Aorta (tissue), 5 donors: ENCODE measurements around the gene FGF12. TPM values are rescaled to one million over a fixed set of nuclear protein-coding genes. Genes with fewer than 3 reads are reported as not detected.

ENCODE experiments used
- ATAC-seq: fragments of 200-7000 bp; cut with Tn5 transposase; one replicate; pipeline ENCODE4 v1.9.1; 2022; ENCODE audit warnings: moderate library complexity; ENCODE audit not compliant: low FRiP score
- DNase-seq, 2 donors: peaks; one replicate each; pipeline ENCODE4 v3.0.0-alpha.2; 2020
- H3K27ac ChIP-seq, 2 donors: one replicate each; pipeline ENCODE4 v1.5.1; 2013; ENCODE audit warnings: low read length in 2 of 2, mild to moderate bottlenecking in 2 of 2, moderate library complexity in 2 of 2, control low read depth in 1 of 2, inconsistent platforms in 1 of 2, low read depth in 1 of 2
- H3K27me3 ChIP-seq, 2 donors: one replicate each; pipeline ENCODE4 v1.6.1; 2013; ENCODE audit warnings: control low read depth in 1 of 2, low read length in 1 of 2, mild to moderate bottlenecking in 1 of 2, moderate library complexity in 1 of 2; ENCODE audit not compliant: insufficient read depth in 2 of 2, control insufficient read depth in 1 of 2
- H3K36me3 ChIP-seq, 2 donors: one replicate each; pipeline ENCODE4 v1.6.1; 2013; ENCODE audit warnings: control low read depth in 1 of 2, low read length in 1 of 2, mild to moderate bottlenecking in 1 of 2; ENCODE audit not compliant: insufficient read depth in 2 of 2, control insufficient read depth in 1 of 2
- H3K4me1 ChIP-seq, 2 donors: one replicate each; pipeline ENCODE4 v1.6.1; 2013; ENCODE audit warnings: low read length in 2 of 2, control low read depth in 1 of 2, mild to moderate bottlenecking in 1 of 2, moderate library complexity in 1 of 2; ENCODE audit not compliant: insufficient read depth in 2 of 2, control insufficient read depth in 1 of 2
- H3K4me3 ChIP-seq, 2 donors: one replicate each; pipeline ENCODE4 v1.5.1; 2013; ENCODE audit warnings: low read length in 2 of 2, control low read depth in 1 of 2, mild to moderate bottlenecking in 1 of 2
- H3K9me3 ChIP-seq: one replicate; pipeline ENCODE4 v1.6.1; 2013; ENCODE audit warnings: mild to moderate bottlenecking, low read length; ENCODE audit not compliant: control insufficient read depth
- WGBS, 2 donors: extraction: QIAGEN DNeasy Blood & Tissue Kit; methylation state at CpG; one replicate each; pipeline ENCODE4 v1.1.7; 2013; 5-methylcytosine and 5-hydroxymethylcytosine counted together
- intact Hi-C, 2 donors: fragments of 100-400 bp; cut with DNase I; formaldehyde crosslinking; loops; one replicate each; pipeline versions ENCODE4 v1.14.2 to v1.15.0; 2022
- polyA plus RNA-seq, 2 donors: library from polyadenylated mRNA; stranded (reverse); fragments of 200-250 nt; gene quantifications; one replicate each; pipeline ENCODE4 v1.2.3, GENCODE V29; 2013
- total RNA-seq, 2 donors: library from RNA; stranded (reverse); fragmentation: NEBNext Ultra II Directional; extraction: Animal tissue kit (Norgen Biotek cat#: 25700); gene quantifications; one replicate each; pipeline ENCODE4 v1.2.1, GENCODE V29; 2021
- donor health status: healthy with polysubstance abuse.
- donor health status: Bipolar disorder and iron deficiency.
- donor health status: DM: no; HTN: no; CAD: no.
- donor health status: DM: no; HTN: no; CAD: no.
- donor health status: DM: yes; HTN: yes; CAD: no.

Gene FGF12
- total and polyA plus RNA-seq, 4 donors, result 0.05 to 1.2 (median 0.96) TPM

DNA sequence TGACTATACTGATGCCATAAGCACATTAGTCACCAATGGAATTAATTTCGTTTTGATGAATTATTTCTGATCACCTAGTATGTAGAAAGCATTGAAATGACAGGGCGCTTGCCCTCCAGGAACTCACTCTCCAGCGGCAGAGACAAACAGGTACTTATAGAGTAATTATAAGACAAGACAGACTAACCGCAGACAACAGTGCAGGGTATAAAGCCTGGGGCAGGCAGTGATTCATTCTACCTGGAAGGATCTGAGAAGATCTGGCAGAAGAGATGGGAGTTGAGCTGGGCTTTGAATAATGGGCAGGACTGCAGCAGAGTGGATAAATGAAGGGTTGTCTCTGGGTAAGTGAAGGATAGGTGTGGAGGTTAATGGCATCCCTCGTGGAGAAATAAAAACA lies 331.8 kb downstream of the FGF12 start:
- no peaks in the 10 kb centered on the region for H3K9me3 ChIP-seq
- H3K36me3 ChIP-seq, result no peaks in the 10 kb centered on the region
- H3K4me3 ChIP-seq, result no peak overlapping the region
- no peak overlapping the region for H3K27ac ChIP-seq
- no peak for DNase-seq
- no peaks in the 10 kb centered on the region for H3K4me1 ChIP-seq
- no peak for ATAC-seq
- intact Hi-C loops, result no loop called here
- no peaks in the 10 kb centered on the region for H3K27me3 ChIP-seq
- WGBS, 2 donors, result 82 to 84% methylated on average over 5 of the region's 5 CpGs

DNA sequence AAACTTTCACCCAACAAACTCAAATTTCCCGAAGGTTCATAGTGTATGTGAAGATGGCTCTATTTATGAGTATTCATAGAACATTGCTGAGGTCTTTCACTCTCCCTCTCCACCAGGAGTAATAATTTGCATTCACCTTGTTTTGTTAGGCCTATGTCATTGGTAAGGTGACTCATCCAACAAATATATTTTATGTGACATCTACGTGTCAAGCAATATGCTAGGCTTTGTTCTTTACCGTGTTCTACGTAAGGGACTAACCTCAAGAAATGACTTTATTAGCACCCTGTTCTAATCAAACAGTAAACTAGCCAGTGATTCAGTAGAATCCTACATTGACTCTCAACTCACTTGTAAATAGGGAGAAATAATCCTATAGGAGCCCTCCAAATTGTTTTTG lies 334.4 kb downstream of the FGF12 start:
- Histone ChIP-seq H3K4me3 (no peak overlapping the region), H3K4me1 (no peaks in the 10 kb centered on the region), H3K27me3 (no peaks in the 10 kb centered on the region), H3K9me3 (no peaks in the 10 kb centered on the region), H3K36me3 (no peaks in the 10 kb centered on the region), H3K27ac (no peak overlapping the region)
- intact Hi-C loops, result no loop called here
- WGBS, 2 donors, result 68 to 81% methylated on average over 4 of the region's 4 CpGs
- ATAC-seq (no peak), DNase-seq (no peak)

DNA sequence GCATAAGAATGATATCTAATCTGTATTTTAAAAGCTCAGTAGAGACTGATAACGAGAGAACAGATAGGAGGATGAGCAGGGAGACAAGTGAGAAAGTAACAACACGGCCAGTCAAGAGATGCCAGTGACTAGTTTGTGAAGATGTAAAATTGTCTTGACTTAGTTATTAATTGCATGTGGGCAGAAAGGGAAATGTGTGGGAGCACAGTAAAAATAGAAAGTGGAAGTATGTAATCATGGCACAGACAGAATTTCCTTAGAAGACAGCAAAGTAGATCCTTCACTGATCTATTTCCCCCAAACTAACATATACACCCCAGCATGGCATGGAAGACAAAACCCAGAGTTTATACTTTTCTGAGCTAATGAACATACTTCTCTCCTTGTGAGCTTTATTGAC lies 344.5 kb downstream of the FGF12 start:
- Histone ChIP-seq H3K27me3 (no peaks in the 10 kb centered on the region), H3K4me1 (no peaks in the 10 kb centered on the region), H3K27ac (no peak overlapping the region), H3K9me3 (no peaks in the 10 kb centered on the region), H3K36me3 (no peaks in the 10 kb centered on the region), H3K4me3 (no peak overlapping the region)
- no peak for DNase-seq
- 59 to 61% methylated on average over 2 of the region's 2 CpGs for WGBS, 2 donors
- ATAC-seq, result no peak
- intact Hi-C loops, result no loop called here

DNA sequence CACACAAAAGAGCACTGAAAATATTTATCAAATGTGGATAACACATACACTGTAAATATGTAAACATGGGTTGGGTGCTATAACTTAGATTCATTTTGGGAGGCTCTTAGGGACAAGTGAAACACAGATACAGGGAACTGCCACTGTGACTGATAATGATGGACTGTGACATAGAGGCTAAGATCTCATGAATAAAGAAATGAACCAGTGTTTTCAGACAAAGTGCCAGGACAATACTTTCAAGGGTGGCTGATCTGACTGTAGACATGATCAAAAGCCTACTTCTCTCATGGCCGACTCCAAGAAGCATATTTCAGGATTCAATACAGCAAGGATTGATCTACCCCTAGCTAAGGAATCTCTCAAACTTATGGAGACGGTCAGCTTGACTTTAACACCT lies 353.8 kb downstream of the FGF12 start:
- ATAC-seq (no peak), DNase-seq (no peak)
- Histone ChIP-seq H3K36me3 (no peaks in the 10 kb centered on the region), H3K27me3 (no peaks in the 10 kb centered on the region), H3K9me3 (no peaks in the 10 kb centered on the region), H3K4me1 (no peaks in the 10 kb centered on the region), H3K27ac (no peak overlapping the region), H3K4me3 (no peak overlapping the region)
- intact Hi-C loops, result no loop called here
- WGBS, 2 donors, result 82 to 84% methylated on average over 2 of the region's 2 CpGs

DNA sequence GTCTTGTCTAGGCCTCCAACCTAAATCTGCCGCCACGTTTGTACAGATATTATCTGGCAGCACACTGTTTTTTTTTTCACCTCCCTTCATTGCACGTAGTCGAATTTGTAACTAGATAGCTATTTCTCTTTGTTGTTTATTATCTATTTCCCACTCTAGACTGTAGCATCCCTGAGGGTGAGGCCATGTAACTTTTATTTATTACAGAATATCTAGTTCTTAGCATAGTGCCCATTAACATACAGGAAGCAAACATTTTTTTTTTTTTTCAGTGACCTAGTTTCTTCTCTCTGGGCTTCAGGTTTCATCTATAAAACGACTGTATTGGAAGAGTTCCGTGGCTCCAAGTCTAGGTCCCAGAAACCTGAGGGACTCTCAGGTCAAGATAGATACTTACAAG lies 354.3 kb downstream of the FGF12 start:
- Histone ChIP-seq H3K27me3 (no peaks in the 10 kb centered on the region), H3K27ac (no peak overlapping the region), H3K36me3 (no peaks in the 10 kb centered on the region), H3K4me1 (no peaks in the 10 kb centered on the region), H3K4me3 (no peak overlapping the region), H3K9me3 (no peaks in the 10 kb centered on the region)
- intact Hi-C loops, result no loop called here
- 61 to 62% methylated on average over 6 of the region's 6 CpGs for WGBS, 2 donors
- DNase-seq (no peak), ATAC-seq (no peak)

DNA sequence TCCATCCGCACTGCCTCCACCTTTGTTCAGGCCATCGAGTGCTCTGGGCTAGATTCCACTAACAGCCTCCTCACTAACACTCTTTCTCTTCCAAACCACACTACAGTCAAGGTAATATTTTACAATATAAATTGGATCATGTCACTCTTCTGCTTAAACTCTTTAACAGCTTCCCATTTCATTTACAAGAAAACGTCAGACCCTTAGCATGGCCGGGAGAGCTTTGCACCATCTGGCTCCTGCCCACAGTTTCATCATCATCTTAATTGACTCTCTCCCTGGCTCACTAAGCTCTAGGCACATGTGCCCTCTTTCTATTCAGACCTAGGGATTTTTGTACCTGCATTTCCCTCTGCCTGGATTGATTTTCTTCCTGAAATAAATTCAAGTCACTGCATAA lies 354.7 kb downstream of the FGF12 start:
- Histone ChIP-seq H3K27me3 (no peaks in the 10 kb centered on the region), H3K27ac (no peak overlapping the region), H3K4me1 (no peaks in the 10 kb centered on the region), H3K36me3 (no peaks in the 10 kb centered on the region), H3K4me3 (no peak overlapping the region), H3K9me3 (no peaks in the 10 kb centered on the region)
- DNase-seq (no peak), ATAC-seq (no peak)
- WGBS, 2 donors, result 49% methylated on average over 4 of the region's 4 CpGs
- intact Hi-C loops, result no loop called here

DNA sequence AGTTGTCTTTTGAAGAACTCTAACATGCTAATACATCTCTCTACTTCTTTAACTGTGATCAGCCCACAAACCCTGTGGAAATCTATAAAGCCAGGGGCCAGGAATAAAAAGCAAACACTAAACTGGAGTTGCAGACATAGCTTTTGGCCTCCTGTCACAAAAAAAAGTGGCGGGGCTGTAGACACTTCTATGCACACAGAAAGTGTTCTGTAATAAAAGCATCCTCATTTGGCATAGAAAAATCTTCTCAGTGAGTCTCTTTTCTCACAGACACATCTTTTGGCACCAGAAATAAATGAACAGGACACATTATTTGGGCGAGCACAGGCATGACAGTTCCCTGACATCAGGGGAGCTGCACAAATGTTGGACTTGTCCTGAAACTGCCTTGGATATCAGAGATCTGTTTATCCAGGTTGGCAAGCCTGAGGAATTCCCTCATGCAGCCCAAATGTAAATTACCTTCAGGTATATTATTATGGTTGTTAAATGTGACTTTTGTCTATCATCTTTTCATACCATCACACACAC lies 355.4 kb downstream of the FGF12 start:
- no peaks in the 10 kb centered on the region for H3K36me3 ChIP-seq
- H3K27me3 ChIP-seq, result no peaks in the 10 kb centered on the region
- intact Hi-C loops, result no loop called here
- no peak overlapping the region for H3K4me3 ChIP-seq
- H3K4me1 ChIP-seq, result no peaks in the 10 kb centered on the region
- no peak overlapping the region for H3K27ac ChIP-seq
- no peak for ATAC-seq
- no peak for DNase-seq
- WGBS, 2 donors, result 43 to 46% methylated on average over 2 of the region's 2 CpGs
- no peaks in the 10 kb centered on the region for H3K9me3 ChIP-seq

DNA sequence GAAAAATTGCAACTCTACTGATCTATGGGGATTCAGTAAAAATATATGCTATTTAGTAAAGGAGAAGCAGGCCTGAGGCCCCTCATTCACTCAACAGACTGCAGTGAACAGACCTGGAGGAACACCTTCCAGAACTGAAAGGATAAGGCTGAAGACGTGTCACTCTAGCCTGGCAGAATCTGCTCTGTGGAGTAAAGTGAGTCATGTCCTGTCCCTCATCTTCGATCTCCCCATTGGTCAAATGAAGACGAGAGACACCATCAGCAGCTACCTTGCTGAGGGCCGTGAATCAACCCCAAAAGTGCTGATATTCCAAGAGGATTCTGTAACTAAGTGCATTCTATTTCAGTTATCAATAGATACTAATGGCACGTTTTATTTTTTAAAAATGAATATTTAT lies 359.7 kb downstream of the FGF12 start:
- Histone ChIP-seq H3K9me3 (no peaks in the 10 kb centered on the region), H3K4me1 (no peaks in the 10 kb centered on the region), H3K4me3 (no peak overlapping the region), H3K27me3 (no peaks in the 10 kb centered on the region), H3K36me3 (no peaks in the 10 kb centered on the region), H3K27ac (no peak overlapping the region)
- intact Hi-C loops, result no loop called here
- ATAC-seq (no peak), DNase-seq (no peak)
- WGBS, 2 donors, result 75 to 79% methylated on average over 5 of the region's 5 CpGs

DNA sequence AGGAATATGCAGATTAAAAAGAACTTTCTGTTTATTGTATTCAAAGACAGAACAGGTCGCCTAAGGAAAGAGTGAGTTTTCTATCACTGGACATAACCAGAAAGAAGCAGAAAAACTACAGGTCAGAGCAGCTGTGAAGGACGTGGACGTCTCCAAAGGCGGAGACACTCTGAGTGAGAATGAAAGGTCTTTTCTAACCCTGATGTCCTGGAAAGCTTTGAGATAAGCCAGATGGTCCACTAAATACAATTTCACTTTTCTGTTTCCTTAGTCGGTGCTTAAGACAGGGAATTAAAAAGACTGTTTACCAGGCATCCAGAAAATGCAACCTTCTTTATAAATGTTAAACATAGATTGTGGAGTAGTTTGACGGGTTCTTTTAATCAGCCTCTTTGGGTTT lies 360.4 kb downstream of the FGF12 start:
- intact Hi-C loops, result no loop called here
- no peak for ATAC-seq
- Histone ChIP-seq H3K27ac (no peak overlapping the region), H3K27me3 (no peaks in the 10 kb centered on the region), H3K4me1 (no peaks in the 10 kb centered on the region), H3K36me3 (no peaks in the 10 kb centered on the region), H3K9me3 (no peaks in the 10 kb centered on the region), H3K4me3 (no peak overlapping the region)
- DNase-seq, result no peak
- WGBS, 2 donors, result 60 to 71% methylated on average over 6 of the region's 6 CpGs
